Measurements from ENCODE around the gene SERBP1. TPM values are rescaled to one million over a fixed set of nuclear protein-coding genes. Genes with fewer than 3 reads are reported as not detected.
"Not testable (repeated sequence)": the region's sequence is repeated elsewhere in the genome, so short reads cannot be mapped to it uniquely, and the experiment has no call there.

The SERBP1 gene
- total RNA-seq, 4 donors from 2014 or later = 203 to 254 (median 223) TPM

DNA sequence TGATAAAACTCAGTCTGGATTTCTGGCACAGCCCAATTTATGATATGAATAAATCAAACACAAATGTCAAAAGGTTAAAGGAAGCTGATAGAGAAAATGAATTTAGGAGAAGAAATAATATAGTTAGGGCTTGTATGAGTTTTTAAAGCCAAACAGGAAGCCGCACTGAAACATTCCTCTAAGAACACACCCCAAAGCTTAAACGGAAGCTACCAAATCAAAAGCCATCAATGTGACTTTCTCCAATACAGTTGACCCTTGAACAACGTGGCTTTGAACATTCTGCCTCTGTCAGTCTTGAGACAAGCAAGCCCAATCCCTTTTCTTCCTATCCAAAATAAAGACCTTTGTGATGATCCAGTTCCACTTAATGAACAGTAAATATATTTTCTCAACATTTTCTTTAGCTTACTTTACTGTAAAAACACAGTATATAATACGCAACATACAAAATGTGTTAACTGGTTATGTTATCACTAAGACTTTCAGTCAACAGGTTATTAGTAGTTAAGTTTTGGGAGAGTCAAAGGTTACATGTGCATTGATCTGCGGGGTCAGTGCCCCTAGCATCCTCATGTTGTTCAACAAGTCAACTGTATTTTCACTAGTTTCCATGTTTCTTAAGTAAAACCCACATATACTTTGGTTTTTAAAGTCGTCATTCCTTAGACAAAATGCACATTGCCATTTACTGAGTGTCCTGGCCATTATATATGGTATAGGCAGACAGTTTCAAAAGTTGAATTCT, 11.2 kb downstream of the SERBP1 start:
- Histone ChIP-seq H3K4me1 (peaks cover 9 to 38% (median 29%) of the 10 kb centered on the region in 4 donors), H3K36me3 (peaks cover 59 to 100% (median 88%) of the 10 kb centered on the region in 4 donors), H3K27me3 (no peaks in the 10 kb centered on the region), H3K9me3 (no peaks in the 10 kb centered on the region), H3K4me3 (no peak overlapping the region), H3K27ac (replicated peaks in 1 of 4) (no peak overlapping the region)
- 74% methylated on average over 6 of the region's 6 CpGs for WGBS
- TF ChIP-seq POLR2A (IDR thresholded peaks at IDR 0.05; ENCODE audit: low read depth) (no peak), EP300 (IDR thresholded peaks at IDR 0.05) (no peak), POLR2AphosphoS5 (IDR thresholded peaks at IDR 0.05) (no peak), CTCF (IDR thresholded peaks at IDR 0.05) (no peak)
- intact Hi-C loops (cut with DNase I) = no loop called here
- DNase-seq (ENCODE audit: extremely low spot score) = no peak

DNA sequence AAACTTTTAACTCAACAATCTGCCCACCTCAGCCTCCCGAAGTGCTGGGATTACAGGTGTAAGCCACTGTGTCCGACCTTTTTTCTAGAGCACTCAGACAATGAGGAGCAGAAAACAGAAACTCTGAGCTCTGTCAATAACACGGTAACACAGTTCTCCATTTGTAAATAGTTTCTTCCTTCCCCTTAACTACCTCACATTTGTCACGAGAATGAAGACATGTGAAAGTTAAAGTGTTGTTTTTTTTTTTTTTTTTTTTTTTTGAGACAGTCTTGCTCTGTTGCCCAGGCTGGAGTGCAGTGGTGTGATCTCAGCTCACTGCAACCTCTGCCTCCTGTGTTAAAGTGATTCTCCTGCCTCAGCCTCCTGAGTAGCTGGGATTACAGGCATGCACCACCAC, 12.5 kb downstream of the SERBP1 start:
- Histone ChIP-seq H3K36me3 (peaks cover 58 to 100% (median 88%) of the 10 kb centered on the region in 4 donors), H3K4me1 (peaks cover 9 to 38% (median 29%) of the 10 kb centered on the region in 4 donors)
- WGBS = 71% methylated on average over 4 of the region's 4 CpGs
- H3K27me3 ChIP-seq; H3K4me3 ChIP-seq; H3K27ac ChIP-seq (replicated peaks in 1 of 4); DNase-seq (ENCODE audit: extremely low spot score); H3K9me3 ChIP-seq; intact Hi-C loops (cut with DNase I): not testable (repeated sequence)

- WGBS = 89% methylated on average over 13 of the region's 13 CpGs
- H3K36me3 ChIP-seq = peaks cover 40 to 96% (median 84%) of the 10 kb centered on the region in 4 donors
- no peak overlapping the region for H3K4me3 ChIP-seq
- H3K27me3 ChIP-seq = no peaks in the 10 kb centered on the region
- H3K27ac ChIP-seq (replicated peaks in 1 of 4) = no peak overlapping the region
- DNase-seq (ENCODE audit: extremely low spot score) = no peak
- intact Hi-C loops (cut with DNase I) = no loop called here
- no peaks in the 10 kb centered on the region for H3K9me3 ChIP-seq
- no peak for TF ChIP-seq POLR2A (IDR thresholded peaks at IDR 0.05; ENCODE audit: low read depth)
- TF ChIP-seq EP300 (IDR thresholded peaks at IDR 0.05) = no peak
- no peak for TF ChIP-seq CTCF (IDR thresholded peaks at IDR 0.05)
- TF ChIP-seq POLR2AphosphoS5 (IDR thresholded peaks at IDR 0.05) = no peak
- H3K4me1 ChIP-seq = peaks cover 0 to 22% (median 14%) of the 10 kb centered on the region in 4 donors
These were observed 15.2 kb downstream of the SERBP1 start for GRCh38 chr1:67415041-67415440.

- Histone ChIP-seq H3K27ac (replicated peaks in 1 of 4) (no peak overlapping the region), H3K4me1 (peaks cover 0 to 17% (median 13%) of the 10 kb centered on the region in 4 donors), H3K9me3 (no peaks in the 10 kb centered on the region), H3K4me3 (no peak overlapping the region), H3K36me3 (peaks cover 40 to 94% (median 86%) of the 10 kb centered on the region in 4 donors), H3K27me3 (no peaks in the 10 kb centered on the region)
- intact Hi-C loops (cut with DNase I) = no loop called here
- WGBS = 98% methylated on average over 2 of the region's 2 CpGs
- DNase-seq (ENCODE audit: extremely low spot score) = no peak
- TF ChIP-seq POLR2A (IDR thresholded peaks at IDR 0.05; ENCODE audit: low read depth) = no peak
- no peak for TF ChIP-seq CTCF (IDR thresholded peaks at IDR 0.05)
- no peak for TF ChIP-seq POLR2AphosphoS5 (IDR thresholded peaks at IDR 0.05)
- no peak for TF ChIP-seq EP300 (IDR thresholded peaks at IDR 0.05)
These were observed 15.6 kb downstream of the SERBP1 start for GRCh38 chr1:67414574-67414973.

GRCh38 chr1:67413101-67413500, 17.1 kb downstream of the SERBP1 start:
- H3K27me3 ChIP-seq; intact Hi-C loops (cut with DNase I); DNase-seq (ENCODE audit: extremely low spot score); H3K9me3 ChIP-seq; H3K27ac ChIP-seq (replicated peaks in 1 of 4); H3K4me3 ChIP-seq: not testable (repeated sequence)
- Histone ChIP-seq H3K4me1 (peaks cover 0 to 17% (median 13%) of the 10 kb centered on the region in 4 donors), H3K36me3 (peaks cover 31 to 85% (median 73%) of the 10 kb centered on the region in 4 donors)
- 81% methylated on average over 2 of the region's 2 CpGs for WGBS
